Gastrocnemius medialis (tissue), 4 donors: ENCODE measurements around the gene MEIKIN.

Source experiments
- POLR2A ChIP-seq, 2 donors: fragments of 450-650 bp; IDR thresholded peaks; one replicate each; pipeline ENCODE4 v1.6.1; 2017; ENCODE audit warnings: antibody characterized with exemption in 2 of 2, mild to moderate bottlenecking in 2 of 2, moderate library complexity in 2 of 2
- TF ChIP-seq, protein P1 (sequence below), 5 experiments: fragments of 450-650 bp in 3 of 5; fragments of 200-600 bp in 2 of 5; sonication (generic) in 2 of 5; IDR thresholded peaks in 4 of 5; conservative IDR thresholded peaks in 1 of 5; 1 replicate in 4 of 5; 2 replicates in 1 of 5; pipeline ENCODE4 v1.5.1; 2016 to 2019; ENCODE audit warnings: antibody characterized with exemption in 5 of 5, mild to moderate bottlenecking in 3 of 5, moderate library complexity in 3 of 5

DNA sequence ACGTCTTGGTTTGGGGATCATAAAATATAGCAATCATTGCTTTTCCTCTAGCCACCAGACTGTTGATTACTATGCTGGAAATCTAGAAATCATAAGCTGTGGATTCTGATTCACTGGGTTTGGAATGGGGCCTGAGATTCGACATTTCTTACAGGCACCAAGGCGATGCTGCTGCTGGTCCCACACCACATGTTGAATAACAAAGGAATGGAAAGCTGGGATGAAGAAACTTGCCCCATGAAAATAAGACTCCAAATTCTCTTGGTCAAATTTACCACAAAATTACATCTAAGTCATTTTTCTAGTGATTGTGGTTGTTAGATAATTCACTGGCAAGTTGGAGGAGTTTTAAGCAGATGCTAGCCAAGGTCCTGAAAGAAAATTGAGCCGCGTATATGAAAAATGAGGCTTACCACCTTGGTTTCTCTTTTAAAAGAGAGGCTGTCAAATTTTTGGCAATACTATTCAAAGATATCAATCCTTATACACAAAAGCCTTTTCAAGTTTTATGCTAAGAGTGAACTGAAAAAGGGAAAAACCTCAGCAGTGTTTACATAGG lies 23.0 kb upstream of the MEIKIN start:
- TF ChIP-seq, protein P1, sequence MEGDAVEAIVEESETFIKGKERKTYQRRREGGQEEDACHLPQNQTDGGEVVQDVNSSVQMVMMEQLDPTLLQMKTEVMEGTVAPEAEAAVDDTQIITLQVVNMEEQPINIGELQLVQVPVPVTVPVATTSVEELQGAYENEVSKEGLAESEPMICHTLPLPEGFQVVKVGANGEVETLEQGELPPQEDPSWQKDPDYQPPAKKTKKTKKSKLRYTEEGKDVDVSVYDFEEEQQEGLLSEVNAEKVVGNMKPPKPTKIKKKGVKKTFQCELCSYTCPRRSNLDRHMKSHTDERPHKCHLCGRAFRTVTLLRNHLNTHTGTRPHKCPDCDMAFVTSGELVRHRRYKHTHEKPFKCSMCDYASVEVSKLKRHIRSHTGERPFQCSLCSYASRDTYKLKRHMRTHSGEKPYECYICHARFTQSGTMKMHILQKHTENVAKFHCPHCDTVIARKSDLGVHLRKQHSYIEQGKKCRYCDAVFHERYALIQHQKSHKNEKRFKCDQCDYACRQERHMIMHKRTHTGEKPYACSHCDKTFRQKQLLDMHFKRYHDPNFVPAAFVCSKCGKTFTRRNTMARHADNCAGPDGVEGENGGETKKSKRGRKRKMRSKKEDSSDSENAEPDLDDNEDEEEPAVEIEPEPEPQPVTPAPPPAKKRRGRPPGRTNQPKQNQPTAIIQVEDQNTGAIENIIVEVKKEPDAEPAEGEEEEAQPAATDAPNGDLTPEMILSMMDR (IDR thresholded peaks at IDR 0.05 in 4 of 5, conservative IDR thresholded peaks at IDR 0.05 in 1 of 5): no peak
- TF ChIP-seq POLR2A (IDR thresholded peaks at IDR 0.05): no peak
